Heart left ventricle (tissue), 13 donors: ENCODE data around the gene RXFP4.

Experiments used
- CTCF ChIP-seq, 12 donors: fragments of 200-600 bp; sonication (generic) in 4 of 12; IDR thresholded peaks; one replicate each; pipeline versions ENCODE4 v1.5.0 to v1.8.0; 2018 to 2022; ENCODE audit warnings: antibody characterized with exemption in 12 of 12, mild to moderate bottlenecking in 5 of 12
- POLR2A ChIP-seq, 2 donors: fragments of 450-650 bp; IDR thresholded peaks; one replicate each; pipeline ENCODE4 v1.6.1; 2017; ENCODE audit warnings: antibody characterized with exemption in 2 of 2, mild to moderate bottlenecking in 2 of 2, moderate library complexity in 2 of 2
- donor health status: ischemic (EF 13 %, LVEDD 7.1; RV severe dilation, severe dysfunction).
- donor health status: DM: no; HTN: yes; CAD: no.
- donor health status: DM: no; HTN: no; CAD: no.
- donor health status: ischemic (EF 25% LVEDD 6.9; RV normal size, moderate dysfunction).
- donor health status: ischemic (EF 25% LVEDD 5.7; RV mildly dilated, moderate dysfunction).
- donor health status: ischemic (EF 35%, LVEDD 5.7; RV mildly dilated, moderate dysfunction).
- donor health status: nonischemic (EF 11% LVEDD 7.7; RV severe dilation, severe dysfunction).
- donor health status: DM: yes; HTN: yes; CAD: no.
- donor health status: PGD.
- donor health status: ischemic (EF 29% LVEDD 5.4; RV normal size, mild dysfunction).
- donor health status: nonischemic (EF 23%, LVEDD 6.1; RV moderate dilation, normal function).

GRCh38 chr1:155978973-155979429 lies 37.6 kb downstream of the RXFP4 start:
- TF ChIP-seq CTCF (IDR thresholded peaks at IDR 0.05) (no peak), POLR2A (IDR thresholded peaks at IDR 0.05) (no peak)
